IPS-20b (cell line): Measurements from ENCODE around the gene PPME1.
"Not testable (repeated sequence)": the region's sequence is repeated elsewhere in the genome, so short reads cannot be mapped to it uniquely, and the experiment has no call there.

Source experiments
- H3K27ac ChIP-seq: one replicate; pipeline ENCODE4 v1.5.1; 2013; ENCODE audit warnings: low read length
- H3K27me3 ChIP-seq: 2 replicates; pipeline ENCODE4 v1.6.1; 2013; ENCODE audit warnings: mild to moderate bottlenecking, low read length, inconsistent platforms; ENCODE audit not compliant: insufficient read depth
- H3K36me3 ChIP-seq: 2 replicates; pipeline ENCODE4 v1.6.1; 2013; ENCODE audit warnings: low read depth, mild to moderate bottlenecking, inconsistent platforms, low read length, moderate library complexity; ENCODE audit not compliant: insufficient read depth
- H3K4me1 ChIP-seq: 2 replicates; pipeline ENCODE4 v1.6.1; 2013; ENCODE audit warnings: mild to moderate bottlenecking, control low read depth, inconsistent platforms, low read length, moderate library complexity; ENCODE audit not compliant: insufficient read depth
- H3K4me3 ChIP-seq: 2 replicates; pipeline ENCODE4 v1.5.1; 2013; ENCODE audit warnings: mild to moderate bottlenecking, low read length, inconsistent platforms
- H3K9ac ChIP-seq: 2 replicates; pipeline ENCODE4 v1.6.1; 2013; ENCODE audit warnings: low read depth, mild to moderate bottlenecking, inconsistent platforms, low read length, moderate library complexity
- H3K9me3 ChIP-seq: 2 replicates; pipeline ENCODE4 v1.6.1; 2013; ENCODE audit warnings: mild to moderate bottlenecking, low read depth, low read length, inconsistent platforms; ENCODE audit not compliant: insufficient read depth

PPME1 gene

GRCh38 chr11:74170694-74171629, at the start of gene PPME1, which contains the start of gene C2CD3:
PPME1 (plus strand) TSS chr11:74171289; CDS start chr11:74171422, 133 bp downstream.
C2CD3 (minus strand) TSS chr11:74171002; CDS start chr11:74170792, 210 bp downstream.
- H3K4me1 ChIP-seq: peaks cover 11% of the 10 kb centered on the region; the same call in 1 of the 2 replicates
- no peaks in the 10 kb centered on the region for H3K27me3 ChIP-seq
- H3K36me3 ChIP-seq: peaks cover 24% of the 10 kb centered on the region; the same call in 1 of the 2 replicates
- H3K9me3 ChIP-seq: no peaks in the 10 kb centered on the region
- H3K9ac ChIP-seq: peak within 1 kb of the TSS; percentile 89
- H3K27ac ChIP-seq: peak within 1 kb of the TSS; percentile 58
- peak within 1 kb of the TSS; percentile 90 for H3K4me3 ChIP-seq

GRCh38 chr11:74121804-74122203, 49.3 kb upstream of the PPME1 start:
- Histone ChIP-seq H3K4me3 (no peak overlapping the region), H3K27ac (no peak overlapping the region), H3K4me1 (no peaks in the 10 kb centered on the region), H3K9ac (no peak overlapping the region), H3K27me3 (no peaks in the 10 kb centered on the region), H3K36me3 (peaks cover 7% of the 10 kb centered on the region; the same call in 1 of the 2 replicates), H3K9me3 (no peaks in the 10 kb centered on the region)

DNA sequence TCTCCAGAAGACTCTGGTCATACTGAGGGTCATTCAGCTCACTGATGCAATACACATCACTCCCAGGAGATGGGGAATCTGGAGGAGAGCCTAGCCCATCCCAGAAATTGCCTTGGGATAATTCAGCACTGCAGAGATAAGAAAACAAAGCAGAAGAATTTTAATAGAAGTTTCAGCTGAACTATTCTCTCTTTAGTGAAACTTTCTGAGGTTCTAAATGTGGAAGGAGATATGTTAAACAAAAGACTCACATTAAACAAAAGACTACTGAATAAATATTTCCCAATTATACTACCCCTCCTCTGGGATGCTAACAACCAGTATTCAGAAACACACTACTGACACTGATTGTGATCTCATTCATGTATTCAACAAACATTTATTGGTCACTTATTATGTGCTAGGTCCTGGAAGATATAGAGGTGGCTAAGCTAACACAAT, 48.1 kb upstream of the PPME1 start:
- no peaks in the 10 kb centered on the region for H3K27me3 ChIP-seq
- no peaks in the 10 kb centered on the region for H3K9me3 ChIP-seq
- H3K4me3 ChIP-seq: no peak overlapping the region
- H3K9ac ChIP-seq: no peak overlapping the region
- H3K27ac ChIP-seq: no peak overlapping the region
- peaks cover 7% of the 10 kb centered on the region; the same call in 1 of the 2 replicates for H3K36me3 ChIP-seq
- H3K4me1 ChIP-seq: no peaks in the 10 kb centered on the region

GRCh38 chr11:74129121-74129520, 42.0 kb upstream of the PPME1 start:
- H3K4me3 ChIP-seq, H3K27me3 ChIP-seq, H3K9ac ChIP-seq, H3K27ac ChIP-seq, H3K9me3 ChIP-seq, H3K4me1 ChIP-seq: not testable (repeated sequence)
- peaks cover 25% of the 10 kb centered on the region for H3K36me3 ChIP-seq

GRCh38 chr11:74132833-74133232, 38.3 kb upstream of the PPME1 start:
- H3K36me3 ChIP-seq: peaks cover 50% of the 10 kb centered on the region
- H3K27ac ChIP-seq: no peak overlapping the region
- no peaks in the 10 kb centered on the region for H3K4me1 ChIP-seq
- H3K9me3 ChIP-seq: no peaks in the 10 kb centered on the region
- H3K4me3 ChIP-seq: no peak overlapping the region
- H3K27me3 ChIP-seq: no peaks in the 10 kb centered on the region
- H3K9ac ChIP-seq: no peak overlapping the region

DNA sequence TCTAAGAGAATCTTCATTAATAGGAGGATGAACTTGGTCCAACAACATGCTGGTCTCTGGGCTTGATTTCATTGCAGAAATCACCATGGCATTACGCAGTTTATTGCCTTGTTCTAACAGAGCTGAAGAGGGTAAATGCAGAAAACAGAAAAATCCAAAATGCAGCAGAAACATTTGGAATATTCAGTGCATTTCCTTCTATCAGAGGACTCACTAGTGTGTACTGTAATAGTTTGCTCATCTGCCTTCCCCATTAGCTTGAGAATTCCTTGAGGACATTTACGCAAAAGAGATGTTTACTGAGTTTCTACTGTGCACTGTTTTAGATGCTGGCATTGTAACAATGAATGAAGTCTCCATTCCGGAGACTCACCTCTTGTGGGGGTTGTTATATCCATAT, 37.7 kb upstream of the PPME1 start:
- no peak overlapping the region for H3K27ac ChIP-seq

DNA sequence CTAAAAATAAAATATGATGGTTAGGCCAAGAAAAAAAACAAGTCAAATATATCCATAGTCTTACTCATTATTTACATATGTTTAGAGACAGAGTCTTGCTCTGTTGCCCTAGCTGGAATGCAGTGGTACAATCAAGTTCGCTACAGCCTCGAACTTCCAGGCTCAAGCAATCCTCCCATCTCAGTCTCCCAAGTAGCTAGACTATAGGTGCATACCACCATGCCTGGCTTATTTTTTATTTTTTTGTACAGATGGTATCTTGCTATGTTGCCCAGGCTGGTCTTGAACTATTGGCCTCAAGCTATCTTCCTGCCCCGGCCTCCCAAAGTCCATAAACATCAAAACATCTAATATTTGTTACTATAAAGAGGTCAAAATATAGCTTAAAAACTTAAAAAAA, 36.4 kb upstream of the PPME1 start:
- H3K36me3 ChIP-seq: peaks cover 66% of the 10 kb centered on the region

More for the DNA sequence above, 37.7 kb upstream of the PPME1 start:
- Histone ChIP-seq H3K9me3 (no peaks in the 10 kb centered on the region), H3K4me1 (no peaks in the 10 kb centered on the region), H3K4me3 (no peak overlapping the region), H3K27me3 (no peaks in the 10 kb centered on the region), H3K36me3 (peaks cover 56% of the 10 kb centered on the region), H3K9ac (no peak overlapping the region)

DNA sequence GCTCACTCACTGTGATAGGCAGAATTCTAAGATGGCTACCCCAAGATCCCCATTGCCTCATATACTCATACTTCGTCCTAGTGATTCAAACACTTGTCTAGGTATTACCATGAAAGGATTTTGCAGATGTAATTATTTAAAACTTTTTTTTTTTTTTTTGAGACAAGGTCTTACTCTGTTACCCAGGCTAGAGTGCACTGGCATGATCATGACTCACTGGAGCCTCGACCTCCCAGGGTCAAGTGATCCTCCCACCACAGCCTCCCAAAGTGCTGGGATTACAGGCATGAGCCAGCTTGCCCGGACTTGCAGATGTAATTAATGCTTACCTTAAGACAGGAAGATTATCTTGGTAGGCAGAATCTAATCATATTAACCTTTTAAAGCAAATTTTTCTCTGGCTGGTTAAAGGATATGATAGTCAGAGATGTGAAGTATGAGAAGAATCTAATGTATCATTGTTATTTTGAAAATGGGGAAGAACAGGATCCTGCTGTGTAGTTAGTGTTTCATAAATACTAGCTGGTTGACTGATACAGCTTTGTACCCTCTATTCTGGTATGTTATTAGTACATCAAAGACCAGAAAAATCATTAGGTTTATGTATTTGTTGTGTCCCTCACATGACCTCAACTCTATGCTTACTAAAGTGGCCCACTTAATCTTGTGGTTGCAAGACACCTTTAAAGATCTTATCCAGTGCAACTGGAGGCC, 35.8 kb upstream of the PPME1 start:
- H3K9ac ChIP-seq: no peak overlapping the region
- H3K4me3 ChIP-seq: no peak overlapping the region
- H3K9me3 ChIP-seq: no peaks in the 10 kb centered on the region
- H3K27ac ChIP-seq: no peak overlapping the region
- H3K27me3 ChIP-seq: no peaks in the 10 kb centered on the region
- peaks cover 64% of the 10 kb centered on the region for H3K36me3 ChIP-seq
- peaks cover 3% of the 10 kb centered on the region for H3K4me1 ChIP-seq

More for the DNA sequence above, 36.4 kb upstream of the PPME1 start:
- Histone ChIP-seq H3K4me3 (no peak overlapping the region), H3K9me3 (no peaks in the 10 kb centered on the region), H3K9ac (no peak overlapping the region), H3K4me1 (no peaks in the 10 kb centered on the region), H3K27ac (no peak overlapping the region), H3K27me3 (no peaks in the 10 kb centered on the region)

DNA sequence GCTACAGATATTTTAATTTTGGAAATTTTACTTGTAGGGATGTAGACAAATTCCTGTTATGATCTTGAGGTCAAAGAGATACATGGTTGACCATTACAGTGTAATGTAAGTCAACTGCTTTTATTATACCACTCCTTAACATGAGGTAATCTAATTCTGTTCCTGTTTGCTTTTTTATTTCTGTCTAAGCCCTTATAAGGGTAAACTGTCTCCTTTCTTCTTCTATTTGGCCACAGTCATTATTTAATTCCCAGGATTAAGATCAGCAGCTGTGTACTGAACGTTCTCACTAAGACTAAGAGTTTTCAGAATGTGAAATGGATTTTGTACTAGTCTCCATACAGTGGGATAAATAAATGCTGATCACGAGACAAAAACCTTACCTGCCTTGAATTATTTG, 33.1 kb upstream of the PPME1 start:
- H3K27ac ChIP-seq: no peak overlapping the region
- H3K27me3 ChIP-seq: no peaks in the 10 kb centered on the region
- H3K36me3 ChIP-seq: peaks cover 52% of the 10 kb centered on the region
- peaks cover 15% of the 10 kb centered on the region for H3K4me1 ChIP-seq
- H3K9me3 ChIP-seq: no peaks in the 10 kb centered on the region
- H3K9ac ChIP-seq: no peak overlapping the region
- no peak overlapping the region for H3K4me3 ChIP-seq

- Histone ChIP-seq H3K9me3 (no peaks in the 10 kb centered on the region), H3K4me1 (peaks cover 15% of the 10 kb centered on the region), H3K27ac (no peak overlapping the region), H3K4me3 (no peak overlapping the region), H3K27me3 (no peaks in the 10 kb centered on the region), H3K36me3 (peaks cover 46% of the 10 kb centered on the region), H3K9ac (no peak overlapping the region)
Measured at GRCh38 chr11:74138572-74138971, 32.5 kb upstream of the PPME1 start.

GRCh38 chr11:74139151-74139918, 31.8 kb upstream of the PPME1 start:
- peaks cover 39% of the 10 kb centered on the region for H3K36me3 ChIP-seq
- H3K9me3 ChIP-seq: no peaks in the 10 kb centered on the region
- no peak overlapping the region for H3K27ac ChIP-seq
- peaks cover 15% of the 10 kb centered on the region for H3K4me1 ChIP-seq
- no peak overlapping the region for H3K9ac ChIP-seq
- H3K27me3 ChIP-seq: no peaks in the 10 kb centered on the region
- H3K4me3 ChIP-seq: no peak overlapping the region
